NCI-H1694 (cell line): Measurements from ENCODE around the gene COL4A6.

Source experiments
- DNase-seq: peaks from one replicate; lab custom pipeline; 2025; lab: John Stamatoyannopoulos, UW

Gene COL4A6

GRCh38 chrX:108159028-108159670, 279.1 kb downstream of the COL4A6 start:
- DNase-seq: no peak

GRCh38 chrX:108157628-108158027, 280.6 kb downstream of the COL4A6 start:
- DNase-seq: no peak

- no peak for DNase-seq
Observed at GRCh38 chrX:108156934-108157466, 281.2 kb downstream of the COL4A6 start.

GRCh38 chrX:108156082-108156481, 282.1 kb downstream of the COL4A6 start:
- no peak for DNase-seq

- no peak for DNase-seq
Observed at GRCh38 chrX:108148524-108148923, 289.7 kb downstream of the COL4A6 start.

GRCh38 chrX:108138814-108139702, 299.2 kb downstream of the COL4A6 start:
- DNase-seq: no peak

GRCh38 chrX:108134724-108135123, 303.5 kb downstream of the COL4A6 start:
- DNase-seq: no peak

- DNase-seq: no peak
Observed at GRCh38 chrX:108132876-108133275, 305.3 kb downstream of the COL4A6 start.

- no peak for DNase-seq
Observed at GRCh38 chrX:108132034-108132433, 306.2 kb downstream of the COL4A6 start.

- no peak for DNase-seq
Observed at GRCh38 chrX:108131471-108131870, 306.8 kb downstream of the COL4A6 start.

- DNase-seq: no peak
Observed at GRCh38 chrX:108130889-108131288, 307.3 kb downstream of the COL4A6 start.

GRCh38 chrX:108127152-108127551, 311.1 kb downstream of the COL4A6 start:
- no peak for DNase-seq

GRCh38 chrX:108126661-108127060, 311.6 kb downstream of the COL4A6 start:
- DNase-seq: no peak

GRCh38 chrX:108123591-108124366, 314.4 kb downstream of the COL4A6 start:
- DNase-seq: no peak

- DNase-seq: no peak
Observed at GRCh38 chrX:108122748-108123147, 315.5 kb downstream of the COL4A6 start.

GRCh38 chrX:108121291-108121690, 316.9 kb downstream of the COL4A6 start:
- DNase-seq: no peak

- no peak for DNase-seq
Observed at GRCh38 chrX:108117988-108118387, 320.2 kb downstream of the COL4A6 start.

- no peak for DNase-seq
Observed at GRCh38 chrX:108114541-108114940, 323.7 kb downstream of the COL4A6 start.
